CD14-positive monocyte (primary cell): ENCODE measurements around the gene CABCOCO1. TPM values are rescaled to one million over a fixed set of nuclear protein-coding genes. Genes with fewer than 3 reads are reported as not detected.
"Not testable (repeated sequence)": the region's sequence is repeated elsewhere in the genome, so short reads cannot be mapped to it uniquely, and the experiment has no call there.

Experiments
- DNase-seq, 3 donors: peaks; one replicate each; pipeline ENCODE4 v3.0.0-alpha.2; 2011 to 2022
- H2AFZ ChIP-seq: 2 replicates; pipeline ENCODE4 v1.6.0; 2012; ENCODE audit warnings: mild to moderate bottlenecking, low read depth, low read length, inconsistent platforms; ENCODE audit not compliant: insufficient read depth, poor library complexity, severe bottlenecking
- H3K27ac ChIP-seq, 2 donors: 1 replicate in 1 of 2; 2 replicates in 1 of 2; pipeline ENCODE4 v1.5.1; 2012 to 2013; ENCODE audit warnings: low read length in 2 of 2, control low read depth in 1 of 2, inconsistent platforms in 1 of 2, low read depth in 1 of 2, mild to moderate bottlenecking in 1 of 2
- H3K27me3 ChIP-seq, 2 donors: one replicate each; pipeline versions ENCODE4 v1.6.0 to v1.6.1; 2011 to 2013; ENCODE audit warnings: low read length in 2 of 2; ENCODE audit not compliant: control insufficient read depth in 2 of 2, insufficient read depth in 2 of 2
- H3K36me3 ChIP-seq, 2 donors: replicated peaks in 1 of 2; 1 replicate in 1 of 2; 2 replicates in 1 of 2; pipeline versions ENCODE4 v1.5.1 to v1.6.1; 2012 to 2013; ENCODE audit warnings: low read length in 2 of 2, control low read depth in 1 of 2, inconsistent platforms in 1 of 2, mild to moderate bottlenecking in 1 of 2; ENCODE audit not compliant: insufficient read depth in 2 of 2, control insufficient read depth in 1 of 2
- H3K4me1 ChIP-seq, 2 donors: 1 replicate in 1 of 2; 2 replicates in 1 of 2; pipeline versions ENCODE4 v1.5.1 to v1.6.1; 2012 to 2013; ENCODE audit warnings: low read length in 2 of 2, control low read depth in 1 of 2, inconsistent platforms in 1 of 2, mild to moderate bottlenecking in 1 of 2, moderate library complexity in 1 of 2; ENCODE audit not compliant: insufficient read depth in 2 of 2, control insufficient read depth in 1 of 2
- H3K4me2 ChIP-seq: replicated peaks from 2 replicates; pipeline ENCODE3; 2012; ENCODE audit warnings: low read length, moderate library complexity, mild to moderate bottlenecking; ENCODE audit not compliant: poor library complexity, severe bottlenecking; ENCODE audit errors: extremely low read depth
- H3K4me3 ChIP-seq, 3 experiments: fragments of 200-600 bp in 1 of 3; sonication (generic) in 1 of 3; replicated peaks in 1 of 3; 1 replicate in 2 of 3; 2 replicates in 1 of 3; pipeline ENCODE4 v1.5.1; 2011 to 2013; ENCODE audit warnings: low read length in 3 of 3, mild to moderate bottlenecking in 3 of 3, control low read depth in 2 of 3, low read depth in 2 of 3, inconsistent platforms in 1 of 3, moderate library complexity in 1 of 3
- H3K79me2 ChIP-seq: 2 replicates; pipeline ENCODE4 v1.6.0; 2012; ENCODE audit warnings: mild to moderate bottlenecking, control low read depth, inconsistent platforms, low read length, moderate library complexity; ENCODE audit not compliant: insufficient read depth
- H3K9ac ChIP-seq: 2 replicates; pipeline ENCODE4 v1.6.0; 2017; ENCODE audit warnings: low read length, mild to moderate bottlenecking; ENCODE audit not compliant: insufficient read depth, poor library complexity, severe bottlenecking
- H3K9me3 ChIP-seq, 2 donors: replicated peaks in 1 of 2; 1 replicate in 1 of 2; 2 replicates in 1 of 2; pipeline versions ENCODE4 v1.5.1 to v1.6.1; 2012 to 2013; ENCODE audit warnings: low read length in 2 of 2, control low read depth in 1 of 2; ENCODE audit not compliant: control insufficient read depth in 1 of 2, insufficient read depth in 1 of 2
- H4K20me1 ChIP-seq: 2 replicates; pipeline ENCODE4 v1.6.0; 2012; ENCODE audit warnings: mild to moderate bottlenecking, low read length, control low read depth, moderate library complexity; ENCODE audit not compliant: insufficient read depth
- H3K27ac Mint-ChIP-seq, 7 donors: one replicate each; pipeline ENCODE4 v1.8.0; 2020; ENCODE audit warnings: mild to moderate bottlenecking in 7 of 7, mixed read lengths in 7 of 7, moderate library complexity in 6 of 7, inconsistent platforms in 2 of 7
- H3K27me3 Mint-ChIP-seq, 3 donors: one replicate each; pipeline ENCODE4 v1.8.0; 2021 to 2022; ENCODE audit warnings: low read depth in 3 of 3, mild to moderate bottlenecking in 3 of 3, mixed read lengths in 3 of 3, moderate library complexity in 3 of 3, inconsistent platforms in 1 of 3
- H3K36me3 Mint-ChIP-seq, 2 donors: one replicate each; pipeline ENCODE4 v1.8.0; 2020; ENCODE audit warnings: mixed read lengths in 2 of 2, inconsistent platforms in 1 of 2, mild to moderate bottlenecking in 1 of 2
- H3K4me1 Mint-ChIP-seq: one replicate; pipeline ENCODE4 v1.8.0; 2020; ENCODE audit warnings: mild to moderate bottlenecking, mixed read lengths
- H3K4me3 Mint-ChIP-seq, 2 donors: one replicate each; pipeline ENCODE4 v1.8.0; 2020; ENCODE audit warnings: mild to moderate bottlenecking in 2 of 2, mixed read lengths in 2 of 2, moderate library complexity in 1 of 2
- H3K9me3 Mint-ChIP-seq, 7 donors: one replicate each; pipeline ENCODE4 v1.8.0; 2020 to 2022; ENCODE audit warnings: mixed read lengths in 7 of 7, mild to moderate bottlenecking in 6 of 7, moderate library complexity in 6 of 7, inconsistent platforms in 2 of 7
- CTCF ChIP-seq: fragments of 200-600 bp; IDR thresholded peaks from one replicate; pipeline ENCODE4 v1.8.0; 2022; ENCODE audit warnings: antibody characterized with exemption, mild to moderate bottlenecking
- WGBS: methylation state at CpG from one replicate; pipeline ENCODE4 v1.1.5; 2013; ENCODE audit warnings: missing lambda C conversion rate; ENCODE audit not compliant: insufficient coverage; 5-methylcytosine and 5-hydroxymethylcytosine counted together
- intact Hi-C, 2 donors: fragments of 100-400 bp; cut with micrococcal nuclease; formaldehyde crosslinking; loops; one replicate each; pipeline versions ENCODE4 v1.15.0 to v1.15.1; 2023
- polyA plus RNA-seq, 3 donors: library from polyadenylated mRNA; depleted of rRNA in 1 of 3; unstranded in 2 of 3; stranded (reverse) in 1 of 3; fragments of 300-500 nt in 2 of 3; fragments of >200 nt in 1 of 3; fragmentation: Illumina TruSeq in 2 of 3; gene quantifications; 1 replicate in 2 of 3; 2 replicates in 1 of 3; pipeline ENCODE4 v1.2.3, GENCODE V29; 2012 to 2021

CABCOCO1 gene
- polyA plus RNA-seq, 3 donors: not detected

- H3K27me3 ChIP-seq: no peaks in the 10 kb centered on the region
- Mint-ChIP-seq H3K9me3 (peaks cover 0 to 5% (median 0%) of the 10 kb centered on the region in 7 donors), H3K4me3 (no peak overlapping the region), H3K36me3 (no peaks in the 10 kb centered on the region), H3K27ac (no peak overlapping the region), H3K27me3 (no peaks in the 10 kb centered on the region), H3K4me1 (no peaks in the 10 kb centered on the region)
- no peaks in the 10 kb centered on the region for H4K20me1 ChIP-seq
- DNase-seq: no peak
- no peaks in the 10 kb centered on the region for H3K79me2 ChIP-seq
- no peaks in the 10 kb centered on the region for H3K36me3 ChIP-seq
- H3K9ac ChIP-seq: no peak overlapping the region
- no peak overlapping the region for H3K27ac ChIP-seq
- no peak overlapping the region for H2AFZ ChIP-seq
- H3K9me3 ChIP-seq: no peaks in the 10 kb centered on the region
- TF ChIP-seq CTCF: no peak
- no CpG with 5 or more reads among the region's 2 CpGs for WGBS
- intact Hi-C loops: no loop called here
- H3K4me1 ChIP-seq: no peaks in the 10 kb centered on the region
- H3K4me3 ChIP-seq: no peak overlapping the region
- no peak overlapping the region for H3K4me2 ChIP-seq
Measured at GRCh38 chr10:61708846-61709245, 46.1 kb downstream of the CABCOCO1 start.

GRCh38 chr10:61712105-61712504, 49.4 kb downstream of the CABCOCO1 start:
- not testable (repeated sequence) for H3K4me3 Mint-ChIP-seq
- WGBS: no CpG with 5 or more reads among the region's 2 CpGs

GRCh38 chr10:61719475-61719874, 56.7 kb downstream of the CABCOCO1 start:
- 96% methylated on average over 5 of the region's 6 CpGs for WGBS
- H3K4me1 Mint-ChIP-seq, H3K27ac ChIP-seq, H3K9me3 ChIP-seq, H3K27me3 Mint-ChIP-seq, H3K4me1 ChIP-seq, H3K9ac ChIP-seq, H3K36me3 Mint-ChIP-seq, H3K36me3 ChIP-seq, H3K4me3 Mint-ChIP-seq, H2AFZ ChIP-seq, H3K79me2 ChIP-seq, DNase-seq, H4K20me1 ChIP-seq, H3K27me3 ChIP-seq, H3K4me2 ChIP-seq, H3K27ac Mint-ChIP-seq, H3K9me3 Mint-ChIP-seq, H3K4me3 ChIP-seq, intact Hi-C loops: not testable (repeated sequence)

More at GRCh38 chr10:61712105-61712504, 49.4 kb downstream of the CABCOCO1 start:
- H3K9me3 ChIP-seq, H3K36me3 Mint-ChIP-seq, H3K4me1 ChIP-seq, H3K36me3 ChIP-seq, H3K79me2 ChIP-seq, H3K4me3 ChIP-seq, DNase-seq, H3K9me3 Mint-ChIP-seq, H3K27ac Mint-ChIP-seq, H3K27me3 ChIP-seq, H3K27me3 Mint-ChIP-seq, H3K4me1 Mint-ChIP-seq, intact Hi-C loops, H3K4me2 ChIP-seq, H2AFZ ChIP-seq, H3K27ac ChIP-seq, H3K9ac ChIP-seq, H4K20me1 ChIP-seq: not testable (repeated sequence)
